Right atrium auricular region (tissue), 2 donors: ENCODE measurements around the gene MICAL3. TPM values are rescaled to one million over a fixed set of nuclear protein-coding genes. Genes with fewer than 3 reads are reported as not detected.
A peak's percentile ranks its signal among the peaks of the same experiment; 100 is the strongest.

Source experiments
- DNase-seq: peaks from one replicate; pipeline ENCODE4 v3.0.0-alpha.2; 2019; ENCODE audit warnings: low spot score
- H3K27ac ChIP-seq, 2 donors: fragments of 200-600 bp; sonication (generic); 1 replicate in 1 of 2; 2 replicates in 1 of 2; pipeline ENCODE4 v1.5.1; 2016 to 2019
- H3K27me3 ChIP-seq, 2 donors: fragments of 200-600 bp; sonication (generic); one replicate each; pipeline versions ENCODE4 v1.5.1 to v1.6.0; 2017 to 2019
- H3K36me3 ChIP-seq: fragments of 200-600 bp; sonication (generic); one replicate; pipeline ENCODE4 v1.5.1; 2016
- H3K4me1 ChIP-seq, 2 donors: fragments of 200-600 bp; sonication (generic); one replicate each; pipeline versions ENCODE4 v1.5.1 to v1.6.0; 2017 to 2019
- H3K4me3 ChIP-seq, 2 donors: fragments of 200-600 bp; sonication (generic); 1 replicate in 1 of 2; 2 replicates in 1 of 2; pipeline ENCODE4 v1.5.1; 2017 to 2019; ENCODE audit warnings: mild to moderate bottlenecking in 1 of 2, moderate library complexity in 1 of 2
- H3K9me3 ChIP-seq, 2 donors: fragments of 200-600 bp; sonication (generic); one replicate each; pipeline ENCODE4 v1.5.1; 2019
- total RNA-seq, 2 donors: library from RNA; depleted of rRNA; stranded (reverse); fragments of >200 nt; gene quantifications; one replicate each; pipeline ENCODE4 v1.1.0, GENCODE V29; 2016
- TF ChIP-seq, protein P1 (sequence below), 2 donors: fragments of 200-600 bp; sonication (generic); IDR thresholded peaks; one replicate each; pipeline ENCODE4 v1.5.1; 2019; ENCODE audit warnings: antibody characterized with exemption in 2 of 2

Gene MICAL3
- total RNA-seq, 2 donors from 2014 or later, result 42.5 to 45.1 TPM

DNA sequence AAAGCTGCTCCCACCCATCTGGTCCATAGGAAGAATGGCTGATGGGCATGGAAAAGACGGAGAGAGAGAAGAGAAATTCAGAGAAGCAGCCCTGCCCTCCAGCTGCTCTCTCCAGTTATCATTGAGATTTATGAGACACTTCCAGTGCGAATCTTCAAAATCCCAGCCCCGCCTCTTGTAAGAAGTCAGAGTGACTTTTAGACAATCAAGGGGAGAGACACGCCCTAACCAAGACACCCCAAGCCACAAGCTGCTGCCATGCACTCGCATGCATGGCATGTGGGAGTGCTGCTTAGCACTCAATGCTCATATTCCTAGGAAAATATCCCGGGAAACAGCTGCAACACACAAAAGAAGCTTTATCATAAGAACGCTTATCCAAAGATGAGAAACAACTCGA, 139.5 kb downstream of the MICAL3 start:
- Histone ChIP-seq H3K36me3 (peaks cover 74% of the 10 kb centered on the region), H3K27ac (peak overlapping the region in 1 of 2 donors; percentile 33), H3K9me3 (no peaks in the 10 kb centered on the region), H3K4me1 (peaks cover 0 to 23% of the 10 kb centered on the region in 2 donors), H3K4me3 (no peak overlapping the region), H3K27me3 (no peaks in the 10 kb centered on the region)
- DNase-seq, result no peak
- TF ChIP-seq, protein P1, sequence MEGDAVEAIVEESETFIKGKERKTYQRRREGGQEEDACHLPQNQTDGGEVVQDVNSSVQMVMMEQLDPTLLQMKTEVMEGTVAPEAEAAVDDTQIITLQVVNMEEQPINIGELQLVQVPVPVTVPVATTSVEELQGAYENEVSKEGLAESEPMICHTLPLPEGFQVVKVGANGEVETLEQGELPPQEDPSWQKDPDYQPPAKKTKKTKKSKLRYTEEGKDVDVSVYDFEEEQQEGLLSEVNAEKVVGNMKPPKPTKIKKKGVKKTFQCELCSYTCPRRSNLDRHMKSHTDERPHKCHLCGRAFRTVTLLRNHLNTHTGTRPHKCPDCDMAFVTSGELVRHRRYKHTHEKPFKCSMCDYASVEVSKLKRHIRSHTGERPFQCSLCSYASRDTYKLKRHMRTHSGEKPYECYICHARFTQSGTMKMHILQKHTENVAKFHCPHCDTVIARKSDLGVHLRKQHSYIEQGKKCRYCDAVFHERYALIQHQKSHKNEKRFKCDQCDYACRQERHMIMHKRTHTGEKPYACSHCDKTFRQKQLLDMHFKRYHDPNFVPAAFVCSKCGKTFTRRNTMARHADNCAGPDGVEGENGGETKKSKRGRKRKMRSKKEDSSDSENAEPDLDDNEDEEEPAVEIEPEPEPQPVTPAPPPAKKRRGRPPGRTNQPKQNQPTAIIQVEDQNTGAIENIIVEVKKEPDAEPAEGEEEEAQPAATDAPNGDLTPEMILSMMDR (IDR thresholded peaks at IDR 0.05), result no peak

DNA sequence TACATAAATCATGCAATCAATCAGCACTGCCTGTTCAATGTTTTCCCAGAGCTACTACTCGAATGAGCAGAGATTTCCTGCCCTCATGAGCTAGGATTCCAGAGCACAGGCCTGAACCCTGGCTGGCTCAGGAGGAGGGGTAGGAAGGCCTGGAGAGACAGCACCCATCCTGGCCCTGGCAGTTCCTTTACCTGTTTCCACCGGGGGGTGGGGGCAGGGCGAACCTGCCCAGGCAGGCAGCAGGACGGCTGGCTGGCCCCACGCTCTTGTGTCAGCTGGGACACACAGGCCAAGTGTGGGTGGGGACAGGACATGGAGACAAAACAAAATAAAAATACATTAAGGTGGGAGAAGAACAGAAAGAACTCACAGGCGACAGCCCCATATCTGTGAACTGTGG, 140.3 kb downstream of the MICAL3 start:
- Histone ChIP-seq H3K4me3 (no peak overlapping the region), H3K27me3 (no peaks in the 10 kb centered on the region), H3K4me1 (peaks cover 0 to 15% of the 10 kb centered on the region in 2 donors), H3K36me3 (peaks cover 82% of the 10 kb centered on the region), H3K27ac (peak overlapping the region; percentile 33 to 64), H3K9me3 (no peaks in the 10 kb centered on the region)
- TF ChIP-seq, protein P1 (IDR thresholded peaks at IDR 0.05), result no peak
- no peak for DNase-seq

DNA sequence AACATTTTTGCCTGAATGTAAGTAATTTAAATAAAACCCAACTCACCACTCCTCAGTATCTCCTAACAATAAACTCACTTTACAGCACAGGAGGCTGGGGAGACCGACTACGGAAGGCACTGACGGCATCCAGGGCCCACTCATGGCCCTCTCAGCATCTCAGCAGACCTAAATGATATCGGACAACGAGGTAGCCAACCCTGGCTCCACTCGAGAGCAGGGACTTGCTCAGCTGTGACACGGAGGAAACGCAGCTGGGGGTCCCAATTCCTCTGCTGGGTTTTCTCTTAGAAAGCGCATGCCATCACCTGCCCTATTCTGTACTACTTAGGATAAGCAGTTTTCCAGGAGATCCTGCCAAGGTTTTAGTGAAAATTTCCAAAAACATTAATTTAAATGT, 141.0 kb downstream of the MICAL3 start:
- Histone ChIP-seq H3K4me1 (peaks cover 0 to 15% of the 10 kb centered on the region in 2 donors), H3K4me3 (no peak overlapping the region), H3K36me3 (peaks cover 81% of the 10 kb centered on the region), H3K27me3 (no peaks in the 10 kb centered on the region), H3K9me3 (no peaks in the 10 kb centered on the region), H3K27ac (peak overlapping the region in 1 of 2 donors; percentile 33)
- TF ChIP-seq, protein P1 (IDR thresholded peaks at IDR 0.05), result no peak
- no peak for DNase-seq

DNA sequence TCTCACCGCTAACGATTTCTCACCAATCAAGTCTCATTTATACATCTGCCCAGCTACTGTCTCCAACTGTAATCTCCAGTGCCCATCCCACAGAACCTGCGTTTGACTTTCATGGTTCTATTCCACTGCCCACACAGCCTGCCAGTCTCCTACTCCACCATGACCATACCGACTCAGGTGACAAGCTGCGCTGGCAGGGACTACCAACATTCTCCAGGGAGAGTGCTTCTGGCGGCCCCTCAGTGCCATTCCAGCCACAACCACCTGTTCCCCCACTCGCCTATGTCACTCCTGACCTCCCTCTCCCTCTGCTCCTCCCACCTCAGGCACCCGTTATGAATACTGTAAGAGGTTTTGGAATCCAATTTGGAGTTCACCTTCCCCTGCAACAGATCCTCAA, 141.6 kb downstream of the MICAL3 start:
- peaks cover 75% of the 10 kb centered on the region for H3K36me3 ChIP-seq

DNA sequence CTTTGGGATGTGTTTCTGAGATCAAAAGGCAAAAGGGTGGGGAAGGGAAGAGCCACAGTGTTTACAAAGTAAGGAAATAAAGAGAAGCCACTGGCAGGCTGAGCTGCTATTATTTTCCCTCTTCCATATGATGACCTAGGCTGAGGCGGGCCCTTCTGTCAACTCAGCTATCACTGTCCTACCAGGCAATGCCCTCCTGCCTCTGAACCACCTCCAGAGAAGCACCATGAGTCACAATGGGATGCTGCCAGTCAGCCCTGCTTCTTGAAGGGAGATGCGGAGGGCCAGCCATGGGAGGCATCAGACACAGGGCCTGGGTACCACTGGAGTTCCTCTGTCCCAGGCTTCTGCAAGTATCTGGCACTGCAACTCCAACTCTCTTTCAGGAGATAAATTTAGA, 142.2 kb downstream of the MICAL3 start:
- Histone ChIP-seq H3K27me3 (no peaks in the 10 kb centered on the region), H3K4me1 (peaks cover 0 to 15% of the 10 kb centered on the region in 2 donors), H3K9me3 (no peaks in the 10 kb centered on the region), H3K4me3 (no peak overlapping the region), H3K36me3 (peaks cover 69% of the 10 kb centered on the region), H3K27ac (no peak overlapping the region)
- no peak for DNase-seq
- TF ChIP-seq, protein P1 (IDR thresholded peaks at IDR 0.05), result no peak

More for the DNA sequence above, 141.6 kb downstream of the MICAL3 start:
- TF ChIP-seq, protein P1 (IDR thresholded peaks at IDR 0.05), result no peak
- peaks cover 0 to 15% of the 10 kb centered on the region in 2 donors for H3K4me1 ChIP-seq
- no peak overlapping the region for H3K4me3 ChIP-seq
- H3K27ac ChIP-seq, result no peak overlapping the region
- H3K27me3 ChIP-seq, result no peaks in the 10 kb centered on the region
- no peak for DNase-seq
- no peaks in the 10 kb centered on the region for H3K9me3 ChIP-seq

DNA sequence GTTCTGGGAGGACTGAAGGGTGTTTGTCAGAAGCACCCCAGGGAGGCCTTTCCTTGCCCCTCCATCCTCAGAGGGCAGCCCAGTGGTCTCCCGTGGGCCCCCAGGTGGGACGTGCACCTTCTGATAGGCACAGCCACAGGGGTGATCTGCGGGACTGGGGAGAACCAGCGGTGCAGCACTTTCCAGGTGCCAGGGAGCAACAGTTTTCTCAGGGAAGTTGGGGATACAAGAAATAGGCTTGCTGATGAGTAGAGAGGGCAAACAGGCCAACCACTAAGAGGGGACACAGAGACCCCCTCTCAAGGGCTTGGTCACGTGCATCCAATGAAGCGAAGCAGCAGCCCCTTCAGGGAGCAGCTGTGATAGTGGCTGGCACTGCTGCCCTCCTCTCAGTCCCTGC, 143.0 kb downstream of the MICAL3 start:
- Histone ChIP-seq H3K27ac (no peak overlapping the region), H3K27me3 (no peaks in the 10 kb centered on the region), H3K4me1 (peaks cover 0 to 15% of the 10 kb centered on the region in 2 donors), H3K4me3 (no peak overlapping the region), H3K36me3 (peaks cover 66% of the 10 kb centered on the region), H3K9me3 (no peaks in the 10 kb centered on the region)
- DNase-seq, result no peak
- TF ChIP-seq, protein P1 (IDR thresholded peaks at IDR 0.05), result no peak
